Amniotic epithelial cell (primary cell): Measurements from ENCODE around the gene RPS13.
"Not testable (repeated sequence)": the region's sequence is repeated elsewhere in the genome, so short reads cannot be mapped to it uniquely, and the experiment has no call there.

ENCODE experiments used
- DNase-seq: peaks from one replicate; pipeline ENCODE4 v3.0.0-alpha.2; 2010; ENCODE audit warnings: low read depth

Gene RPS13

GRCh38 chr11:17077520-17078401, at the start of gene RPS13:
Gene RPS13, minus strand, starts transcription at chr11:17077667. Its CDS starts 26 bp downstream, at chr11:17077641.
- peak; percentile 99 for DNase-seq

DNA sequence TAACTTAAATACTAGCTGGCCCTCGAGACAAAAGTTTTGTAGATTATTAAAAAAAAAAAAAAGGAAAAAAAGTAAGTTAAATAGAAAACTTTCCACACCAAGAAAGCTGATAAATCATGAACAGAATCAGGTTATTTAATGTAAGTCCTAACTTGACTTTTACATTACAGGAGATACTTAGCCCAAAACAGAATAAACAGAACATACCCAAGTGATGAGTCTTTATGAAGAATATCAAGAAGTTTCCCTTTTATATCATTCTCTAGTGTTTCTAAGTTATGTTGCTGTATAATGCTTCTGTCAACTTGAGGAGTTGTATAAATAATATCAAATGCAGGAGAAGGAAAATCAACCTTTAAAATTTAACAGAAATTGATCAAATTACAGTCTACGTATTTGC, 44.5 kb upstream of the RPS13 start:
- no peak for DNase-seq

DNA sequence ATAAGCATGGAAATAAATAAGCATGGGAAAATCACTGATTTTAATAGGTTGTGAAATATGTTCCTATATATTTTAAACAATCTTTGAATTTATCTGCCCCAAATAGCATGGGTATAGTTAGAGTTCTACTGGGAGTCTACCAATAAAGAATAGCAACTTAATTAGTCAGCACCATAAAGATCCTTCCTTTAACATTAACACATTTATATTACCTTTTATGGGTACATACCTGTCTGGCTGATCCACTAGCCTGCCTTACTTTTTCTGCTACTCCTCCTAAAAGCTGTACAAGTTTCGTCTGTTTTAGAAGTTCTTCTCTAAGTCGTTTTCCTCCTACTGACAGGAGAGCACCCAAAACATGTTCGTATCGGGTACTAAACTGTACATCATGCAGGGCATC, 39.8 kb upstream of the RPS13 start:
- DNase-seq: no peak

DNA sequence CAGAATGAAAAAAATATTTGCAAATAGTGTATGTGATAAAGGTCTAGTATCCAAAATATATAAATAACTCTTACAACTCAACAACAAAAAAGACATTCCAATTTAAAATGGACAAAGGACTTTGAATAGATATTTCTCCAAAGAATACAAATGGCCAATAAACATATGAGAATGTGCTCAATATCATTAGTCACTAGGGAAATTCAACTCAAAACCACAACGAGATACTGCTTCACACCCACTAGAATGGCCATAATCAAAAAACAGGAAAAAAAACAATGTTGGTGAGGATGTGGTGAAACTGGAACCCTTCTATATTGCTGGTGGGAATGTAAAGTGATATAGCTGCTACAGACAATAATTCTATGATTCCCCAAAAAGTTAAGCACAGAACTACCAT, 38.6 kb upstream of the RPS13 start:
- no peak for DNase-seq

DNA sequence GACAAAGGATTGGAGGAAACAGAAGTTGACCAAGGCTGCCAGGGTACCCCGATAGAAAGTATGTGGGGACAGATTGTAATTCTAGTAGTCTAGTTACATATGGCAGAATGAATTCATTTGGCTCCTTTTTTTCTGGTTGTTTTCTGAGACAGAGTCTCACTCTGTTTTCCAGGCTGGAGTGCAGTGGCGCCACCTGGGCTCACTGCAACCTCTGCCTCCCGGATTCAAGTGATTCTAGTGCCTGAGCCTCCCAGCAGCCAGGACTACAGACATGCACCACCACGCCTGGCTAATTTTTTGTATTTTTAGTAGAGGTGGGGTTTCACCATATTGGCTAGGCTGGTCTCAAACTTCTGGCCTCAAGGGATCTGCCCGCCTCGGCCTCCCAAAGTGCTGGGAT, 30.3 kb upstream of the RPS13 start:
- DNase-seq: peak; percentile 5

GRCh38 chr11:17105404-17106040, 28.1 kb upstream of the RPS13 start:
- not testable (repeated sequence) for DNase-seq

GRCh38 chr11:17102462-17102861, 25.0 kb upstream of the RPS13 start:
- DNase-seq: no peak

GRCh38 chr11:17098658-17099057, 21.2 kb upstream of the RPS13 start:
- DNase-seq: peak; percentile 48

DNA sequence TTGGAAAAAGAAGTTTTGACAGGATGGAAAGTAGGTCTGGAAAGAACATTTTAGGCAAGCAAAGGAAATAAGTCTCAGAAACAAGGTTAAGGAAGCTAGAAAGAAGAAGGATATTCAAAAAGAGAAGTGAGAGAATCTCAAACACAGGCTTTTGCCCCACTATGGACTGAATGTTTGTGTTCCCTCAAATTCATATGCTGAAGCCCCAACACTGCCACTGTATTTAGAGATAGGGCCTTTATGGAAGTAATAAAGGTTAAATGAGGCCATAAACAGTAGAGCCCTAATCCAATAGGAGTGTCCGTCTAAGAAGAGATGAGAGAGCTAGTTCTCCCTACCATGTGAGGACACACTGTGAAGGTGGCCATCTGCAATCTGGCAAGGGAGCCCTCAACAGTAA, 20.6 kb upstream of the RPS13 start:
- no peak for DNase-seq

GRCh38 chr11:17085976-17086375, 8.5 kb upstream of the RPS13 start:
- not testable (repeated sequence) for DNase-seq

DNA sequence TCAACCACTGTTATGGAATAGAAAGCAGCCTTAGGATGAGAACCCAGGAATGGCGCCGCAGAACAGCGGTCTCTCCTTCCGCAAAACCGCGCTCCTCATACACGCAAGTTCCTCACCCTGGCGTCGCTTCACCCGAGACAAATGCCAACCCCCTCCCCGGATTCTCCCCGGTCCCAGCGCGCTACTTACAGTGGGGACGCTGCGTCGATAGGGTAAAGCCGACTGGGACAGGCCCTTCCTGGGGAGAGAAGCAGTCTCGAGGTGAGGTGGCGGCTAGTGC, 287 bp downstream of the RPS13 start:
- peak; percentile 21 for DNase-seq

DNA sequence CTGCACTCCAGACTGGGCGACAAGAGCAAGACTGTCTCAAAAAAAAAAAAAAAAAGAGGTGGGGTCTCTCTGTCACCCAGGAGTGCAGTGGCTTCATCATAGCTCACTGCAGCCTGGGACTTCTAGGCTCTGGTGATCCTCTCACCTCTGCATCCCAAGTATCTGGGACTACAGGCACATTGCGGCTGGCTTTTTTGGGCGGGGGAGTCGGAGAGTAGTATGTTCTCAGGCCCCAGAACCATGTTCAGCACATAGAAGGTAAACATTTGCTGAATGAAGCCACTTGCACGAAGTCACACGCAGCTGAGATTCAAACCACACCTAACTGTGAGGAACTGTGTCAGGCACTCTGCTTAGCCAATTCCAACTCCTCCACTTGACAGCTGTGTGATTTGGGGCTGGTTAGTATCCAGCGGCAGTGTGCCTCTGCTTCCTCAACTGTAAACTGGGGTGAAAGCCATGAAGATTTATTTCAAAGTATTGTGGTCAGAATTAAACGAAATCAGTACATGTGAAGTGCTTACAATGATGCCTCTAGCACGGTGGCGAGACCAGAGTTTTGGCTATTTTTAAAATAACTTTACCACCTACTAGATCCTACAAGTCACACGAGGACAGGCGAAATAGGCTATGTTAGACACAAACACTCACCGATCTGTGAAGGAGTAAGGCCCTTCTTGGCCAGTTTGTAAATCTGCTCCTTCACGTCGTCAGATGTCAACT, 789 bp downstream of the RPS13 start:
- peak; percentile 47 for DNase-seq

- no peak for DNase-seq
These were observed 2.0 kb downstream of the RPS13 start for GRCh38 chr11:17075506-17075905.

- DNase-seq: no peak
These were observed 4.0 kb downstream of the RPS13 start for GRCh38 chr11:17073370-17074027.

GRCh38 chr11:17067417-17067816, 10.1 kb downstream of the RPS13 start:
- no peak for DNase-seq

- DNase-seq: no peak
These were observed 10.8 kb downstream of the RPS13 start for GRCh38 chr11:17066691-17067090.

DNA sequence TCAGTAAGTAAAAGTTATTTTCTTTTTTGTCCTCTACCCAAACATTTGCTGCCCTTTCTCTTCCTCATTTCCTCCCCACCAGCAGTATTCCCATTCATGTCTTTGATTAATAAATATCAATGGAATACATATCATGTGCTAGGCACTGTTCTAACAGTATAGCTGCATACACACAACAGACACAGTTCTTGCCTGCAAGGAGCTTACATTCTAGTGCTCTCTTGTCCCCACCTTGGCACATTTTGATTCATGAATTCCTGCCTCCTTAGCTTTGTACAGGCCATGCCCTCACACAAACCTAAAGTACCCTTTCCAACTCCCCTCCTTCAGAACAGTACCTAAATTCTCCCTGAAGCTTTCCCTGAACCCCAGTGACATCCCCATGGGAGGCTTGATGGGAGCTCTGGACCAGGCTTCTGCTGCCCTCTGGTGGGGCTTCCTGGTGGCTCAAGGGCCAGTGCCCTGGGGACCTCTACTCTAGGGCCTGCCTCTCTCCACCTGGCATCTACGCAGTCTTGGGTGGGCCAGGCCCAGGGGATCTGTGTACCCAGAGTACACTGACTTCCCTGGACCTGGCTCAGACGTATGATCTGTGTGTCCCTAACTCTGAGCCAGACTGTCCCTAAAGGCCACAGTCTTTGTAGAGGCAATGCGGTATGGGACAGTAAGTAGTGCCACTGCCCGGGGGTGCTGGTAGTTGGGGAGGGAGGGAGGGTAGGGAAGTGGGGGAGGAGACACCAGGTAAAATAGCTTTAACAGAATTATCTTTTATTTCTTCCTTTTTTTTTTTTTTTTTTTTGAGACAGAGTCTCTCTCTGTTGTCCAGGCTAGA, 14.1 kb downstream of the RPS13 start:
- DNase-seq: peak; percentile 43

GRCh38 chr11:17051146-17051545, 26.3 kb downstream of the RPS13 start:
- not testable (repeated sequence) for DNase-seq

GRCh38 chr11:17048491-17048890, 29.0 kb downstream of the RPS13 start:
- not testable (repeated sequence) for DNase-seq

- DNase-seq: no peak
These were observed 30.8 kb downstream of the RPS13 start for GRCh38 chr11:17046690-17047089.
